LNCAP (cell line): ENCODE measurements around the gene FHIT.

Experiments used
- TF ChIP-seq, protein P1 (sequence below): fragments of 450-650 bp; IDR thresholded peaks from 2 replicates; pipeline ENCODE4 v1.5.1; 2017; ENCODE audit warnings: mild to moderate bottlenecking

The FHIT gene

DNA sequence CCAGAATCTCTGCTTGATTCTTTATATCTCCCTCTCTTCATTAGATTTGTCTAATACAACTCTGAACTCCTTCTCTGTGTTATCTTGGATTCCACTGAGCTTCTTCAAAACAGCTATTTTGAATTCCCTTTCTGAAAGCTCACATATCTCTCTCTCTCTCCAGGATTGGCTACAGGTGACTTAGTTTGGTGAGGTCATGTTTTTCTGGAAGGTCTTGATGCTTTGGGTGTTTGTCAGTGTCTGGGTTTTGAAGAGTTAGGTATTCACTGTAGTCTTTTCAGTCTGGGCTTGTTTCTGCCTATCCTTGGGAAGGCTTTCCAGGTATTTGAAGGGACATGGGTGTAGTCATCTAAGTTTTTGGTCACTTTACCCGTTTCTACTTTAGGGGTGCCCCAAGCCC lies 781.8 kb downstream of the FHIT start:
- TF ChIP-seq, protein P1, sequence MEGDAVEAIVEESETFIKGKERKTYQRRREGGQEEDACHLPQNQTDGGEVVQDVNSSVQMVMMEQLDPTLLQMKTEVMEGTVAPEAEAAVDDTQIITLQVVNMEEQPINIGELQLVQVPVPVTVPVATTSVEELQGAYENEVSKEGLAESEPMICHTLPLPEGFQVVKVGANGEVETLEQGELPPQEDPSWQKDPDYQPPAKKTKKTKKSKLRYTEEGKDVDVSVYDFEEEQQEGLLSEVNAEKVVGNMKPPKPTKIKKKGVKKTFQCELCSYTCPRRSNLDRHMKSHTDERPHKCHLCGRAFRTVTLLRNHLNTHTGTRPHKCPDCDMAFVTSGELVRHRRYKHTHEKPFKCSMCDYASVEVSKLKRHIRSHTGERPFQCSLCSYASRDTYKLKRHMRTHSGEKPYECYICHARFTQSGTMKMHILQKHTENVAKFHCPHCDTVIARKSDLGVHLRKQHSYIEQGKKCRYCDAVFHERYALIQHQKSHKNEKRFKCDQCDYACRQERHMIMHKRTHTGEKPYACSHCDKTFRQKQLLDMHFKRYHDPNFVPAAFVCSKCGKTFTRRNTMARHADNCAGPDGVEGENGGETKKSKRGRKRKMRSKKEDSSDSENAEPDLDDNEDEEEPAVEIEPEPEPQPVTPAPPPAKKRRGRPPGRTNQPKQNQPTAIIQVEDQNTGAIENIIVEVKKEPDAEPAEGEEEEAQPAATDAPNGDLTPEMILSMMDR = no peak

DNA sequence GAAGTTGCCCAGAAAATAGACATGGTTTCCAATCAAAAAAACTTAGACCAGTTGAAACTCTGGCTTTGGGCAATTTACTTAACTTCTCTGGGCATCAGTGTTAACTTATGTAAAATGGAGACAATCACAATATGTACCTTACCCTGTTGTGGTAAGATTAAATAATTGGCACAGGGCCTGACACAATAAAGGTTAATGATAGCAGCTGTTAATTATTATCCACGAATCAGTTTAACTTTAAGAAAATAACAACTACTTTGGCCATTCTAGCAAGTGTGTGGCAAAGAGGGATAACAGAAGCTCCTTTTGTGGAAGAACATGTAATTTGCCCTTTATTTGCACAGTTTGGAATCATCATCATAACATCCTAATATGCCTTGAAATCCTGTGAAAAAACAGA lies 787.6 kb downstream of the FHIT start:
- TF ChIP-seq, protein P1 = no peak

DNA sequence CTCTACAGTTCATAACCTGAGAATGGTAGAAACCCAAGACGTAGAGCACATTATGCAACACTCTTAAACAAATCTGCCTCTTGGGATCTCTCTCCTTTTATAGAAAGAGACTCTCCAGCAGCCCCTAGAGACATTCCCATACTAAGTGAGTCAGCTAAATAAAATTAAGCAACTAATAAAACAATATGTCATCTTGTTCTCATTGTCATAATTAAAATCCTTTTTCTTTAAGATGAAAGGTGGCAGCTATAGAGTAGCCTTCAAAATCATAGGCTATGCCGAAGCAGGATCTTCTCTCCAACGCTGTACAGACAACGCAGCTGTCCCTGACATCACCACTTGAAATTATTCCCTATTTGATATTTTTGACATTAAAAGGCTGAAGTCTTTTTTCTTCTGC lies 790.0 kb downstream of the FHIT start:
- TF ChIP-seq, protein P1 = no peak

- TF ChIP-seq, protein P1 = no peak
Observed at GRCh38 chr3:60456180-60456579, 795.1 kb downstream of the FHIT start.

GRCh38 chr3:60453326-60453725 lies 797.9 kb downstream of the FHIT start:
- TF ChIP-seq, protein P1 = no peak

GRCh38 chr3:60448696-60449095 lies 802.6 kb downstream of the FHIT start:
- TF ChIP-seq, protein P1 = no peak

DNA sequence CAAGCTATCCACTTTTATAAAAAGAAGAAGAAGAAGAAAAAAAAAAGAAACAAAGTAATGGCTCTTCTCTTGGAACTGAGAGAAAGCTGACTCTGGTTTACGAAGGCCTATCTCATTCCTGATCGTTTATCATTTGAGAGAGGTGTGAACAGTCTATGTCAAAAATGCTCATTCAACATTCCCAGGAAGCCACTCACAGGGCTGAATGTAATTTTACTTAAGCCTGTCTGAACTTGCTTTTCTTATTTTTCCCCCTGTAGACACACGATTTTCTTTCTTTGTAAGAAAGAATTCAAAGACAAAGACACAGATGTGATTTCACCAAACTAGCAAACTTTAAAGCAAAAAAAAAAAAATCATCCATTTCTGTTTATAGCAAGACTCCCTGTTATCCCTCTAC lies 805.8 kb downstream of the FHIT start:
- TF ChIP-seq, protein P1 = no peak

DNA sequence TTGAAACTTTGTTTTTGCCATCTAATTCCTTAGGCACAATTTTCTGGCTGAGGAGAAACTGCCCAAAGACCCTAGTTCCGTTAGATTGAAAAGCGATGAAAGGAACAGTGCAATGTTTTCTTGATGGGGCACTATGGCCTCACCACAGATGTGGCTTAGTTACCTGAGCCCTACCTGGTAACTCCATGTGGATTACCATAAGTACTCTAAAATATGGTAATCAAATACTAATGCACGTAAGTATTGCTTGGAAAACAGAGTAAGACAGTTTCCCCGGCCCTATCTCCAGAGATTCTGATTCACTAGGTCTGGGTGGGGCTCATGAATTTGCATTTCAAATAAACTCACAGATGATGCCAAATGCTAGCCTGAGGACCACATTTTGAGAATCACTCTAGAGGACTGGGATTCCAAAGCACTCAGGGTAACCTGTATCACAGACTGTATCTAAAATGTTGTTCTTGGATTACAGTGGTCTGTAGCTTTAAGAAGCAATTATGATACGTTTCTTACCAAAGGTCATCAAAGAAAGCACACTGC lies 806.3 kb downstream of the FHIT start:
- TF ChIP-seq, protein P1 = no peak
